NCI-H1436 (cell line): ENCODE results near the gene EPHB1.

Experiments used
- DNase-seq: peaks from one replicate; lab custom pipeline; 2025; lab: John Stamatoyannopoulos, UW

Gene EPHB1

GRCh38 chr3:134883697-134884385, 88.8 kb downstream of the EPHB1 start:
- no peak for DNase-seq

- no peak for DNase-seq
Measured at GRCh38 chr3:134885877-134886621, 91.0 kb downstream of the EPHB1 start.

GRCh38 chr3:134886991-134887390, 91.9 kb downstream of the EPHB1 start:
- no peak for DNase-seq

GRCh38 chr3:134887536-134887935, 92.5 kb downstream of the EPHB1 start:
- no peak for DNase-seq

- no peak for DNase-seq
Measured at GRCh38 chr3:134892326-134892725, 97.3 kb downstream of the EPHB1 start.

- no peak for DNase-seq
Measured at GRCh38 chr3:134892761-134893160, 97.7 kb downstream of the EPHB1 start.

GRCh38 chr3:134894533-134894932, 99.5 kb downstream of the EPHB1 start:
- DNase-seq = no peak

GRCh38 chr3:134895181-134895580, 100.1 kb downstream of the EPHB1 start:
- DNase-seq = no peak

GRCh38 chr3:134896141-134896540, 101.1 kb downstream of the EPHB1 start:
- DNase-seq = no peak

GRCh38 chr3:134896696-134897095, 101.6 kb downstream of the EPHB1 start:
- no peak for DNase-seq

- no peak for DNase-seq
Measured at GRCh38 chr3:134897391-134898141, 102.5 kb downstream of the EPHB1 start.

- peak; percentile 84 for DNase-seq
Measured at GRCh38 chr3:134898181-134898754, 103.2 kb downstream of the EPHB1 start.

- no peak for DNase-seq
Measured at GRCh38 chr3:134899786-134900185, 104.7 kb downstream of the EPHB1 start.

- DNase-seq = no peak
Measured at GRCh38 chr3:134900482-134900881, 105.4 kb downstream of the EPHB1 start.

GRCh38 chr3:134901461-134901860, 106.4 kb downstream of the EPHB1 start:
- no peak for DNase-seq

GRCh38 chr3:134903837-134904236, 108.8 kb downstream of the EPHB1 start:
- DNase-seq = no peak

GRCh38 chr3:134904241-134904771, 109.2 kb downstream of the EPHB1 start:
- no peak for DNase-seq

GRCh38 chr3:134904776-134905646, 110.0 kb downstream of the EPHB1 start:
- DNase-seq = no peak

GRCh38 chr3:134905647-134905935, 110.5 kb downstream of the EPHB1 start:
- DNase-seq = no peak

GRCh38 chr3:134908271-134908670, 113.2 kb downstream of the EPHB1 start:
- DNase-seq = no peak

- DNase-seq = no peak
Measured at GRCh38 chr3:134910026-134910425, 115.0 kb downstream of the EPHB1 start.
